SH-SY5Y (cell line): ENCODE measurements around the gene NR1H2.

Source experiments
- GATA2 ChIP-seq: IDR thresholded peaks from 2 replicates; pipeline ENCODE4 v1.6.1; 2011; ENCODE audit warnings: mild to moderate bottlenecking, low read depth, low read length
- GATA3 ChIP-seq: IDR thresholded peaks from 2 replicates; pipeline ENCODE4 v1.6.1; 2011; ENCODE audit warnings: low read depth, mild to moderate bottlenecking, low read length, moderate library complexity

Gene NR1H2

GRCh38 chr19:50333737-50334617 lies 42.3 kb upstream of the NR1H2 start:
- no peak for TF ChIP-seq GATA3
- no peak; the same call in 1 of the 2 replicates for TF ChIP-seq GATA2

- TF ChIP-seq GATA2, result no peak
- TF ChIP-seq GATA3, result no peak
Measured at GRCh38 chr19:50334741-50335421, 41.4 kb upstream of the NR1H2 start.

- TF ChIP-seq GATA3 (no peak), GATA2 (no peak)
Measured at GRCh38 chr19:50340331-50340730, 35.9 kb upstream of the NR1H2 start.

- TF ChIP-seq GATA2, result no peak
- TF ChIP-seq GATA3, result no peak
Measured at GRCh38 chr19:50341091-50341564, 35.1 kb upstream of the NR1H2 start.

GRCh38 chr19:50344661-50345318 lies 31.5 kb upstream of the NR1H2 start:
- no peak for TF ChIP-seq GATA2
- no peak for TF ChIP-seq GATA3

- TF ChIP-seq GATA3, result no peak
Measured at GRCh38 chr19:50349277-50350057, 26.8 kb upstream of the NR1H2 start.

GRCh38 chr19:50352242-50352641 lies 24.0 kb upstream of the NR1H2 start:
- TF ChIP-seq GATA3 (no peak), GATA2 (no peak)

GRCh38 chr19:50356691-50357177 lies 19.5 kb upstream of the NR1H2 start:
- no peak for TF ChIP-seq GATA2
- no peak for TF ChIP-seq GATA3

GRCh38 chr19:50357178-50358100 lies 18.8 kb upstream of the NR1H2 start:
- TF ChIP-seq GATA2 (no peak), GATA3 (no peak)

- no peak for TF ChIP-seq GATA3
- no peak for TF ChIP-seq GATA2
Measured at GRCh38 chr19:50358483-50359327, 17.6 kb upstream of the NR1H2 start.

- TF ChIP-seq GATA3, result no peak
- no peak for TF ChIP-seq GATA2
Measured at GRCh38 chr19:50359328-50359818, 16.9 kb upstream of the NR1H2 start.

GRCh38 chr19:50361290-50362029 lies 14.8 kb upstream of the NR1H2 start:
- TF ChIP-seq GATA2, result no peak
- TF ChIP-seq GATA3, result no peak
